PC-9 (cell line): Measurements from ENCODE around the gene AHI1. TPM values are rescaled to one million over a fixed set of nuclear protein-coding genes. Genes with fewer than 3 reads are reported as not detected.

Experiments used
- BruUV-seq: library from RNA; stranded (reverse); fragments of 400-500 nt; replicated peaks from 2 replicates; lab custom pipeline; 2021; lab: Mats Ljungman, UMichigan
- CTCF ChIA-PET: fragments of 300-600 bp; sonication (Branson Sonifier 250); formaldehyde crosslinking; loops from one replicate; lab custom pipeline; 2022; ENCODE audit warnings: antibody characterized with exemption; lab: Charles Lee
- POLR2A ChIA-PET: fragments of 300-600 bp; sonication (Branson Sonifier 250); formaldehyde crosslinking; loops from one replicate; lab custom pipeline; 2022; ENCODE audit warnings: antibody characterized with exemption; ENCODE audit not compliant: unreplicated experiment; lab: Charles Lee
- DNase-seq, 2 experiments: peaks; one replicate each; pipeline versions ENCODE4 v3.0.0 to v3.0.0-alpha.2; 2015 to 2022; ENCODE audit warnings: mixed read lengths in 1 of 2
- H2AFZ ChIP-seq: fragments of 200-600 bp; sonication (generic); 2 replicates; pipeline ENCODE4 v1.8.1; 2017; ENCODE audit warnings: antibody characterized with exemption
- H3F3A ChIP-seq: fragments of 200-600 bp; sonication (generic); 2 replicates; pipeline ENCODE4 v1.8.1; 2017; ENCODE audit warnings: antibody characterized with exemption, mild to moderate bottlenecking, low read depth; ENCODE audit not compliant: insufficient read depth
- H3K27ac ChIP-seq: fragments of 200-600 bp; sonication (generic); 2 replicates; pipeline ENCODE4 v1.6.1; 2016; ENCODE audit warnings: mixed run types
- H3K27me3 ChIP-seq: fragments of 200-600 bp; sonication (generic); 2 replicates; pipeline ENCODE4 v1.6.1; 2016; ENCODE audit warnings: low read depth, mixed run types; ENCODE audit not compliant: insufficient read depth
- H3K36me3 ChIP-seq: fragments of 200-600 bp; sonication (generic); 2 replicates; pipeline ENCODE4 v1.6.1; 2016; ENCODE audit warnings: low read depth, mixed run types
- H3K4me1 ChIP-seq: fragments of 200-600 bp; sonication (generic); replicated peaks from 2 replicates; pipeline ENCODE4 v1.6.1; 2016; ENCODE audit warnings: mixed run types; ENCODE audit not compliant: insufficient read depth
- H3K4me2 ChIP-seq: fragments of 200-600 bp; sonication (generic); 2 replicates; pipeline ENCODE4 v1.6.1; 2017; ENCODE audit warnings: mixed run types
- H3K4me3 ChIP-seq: fragments of 200-600 bp; sonication (generic); 2 replicates; pipeline ENCODE4 v1.6.1; 2016; ENCODE audit warnings: mixed run types
- H3K79me2 ChIP-seq: fragments of 200-600 bp; sonication (generic); 2 replicates; pipeline ENCODE4 v1.6.1; 2017; ENCODE audit warnings: low read depth, mixed run types
- H3K9me2 ChIP-seq: fragments of 200-600 bp; sonication (generic); 2 replicates; pipeline ENCODE4 v1.8.1; 2017; ENCODE audit warnings: mild to moderate bottlenecking; ENCODE audit not compliant: insufficient read depth
- H3K9me3 ChIP-seq: fragments of 200-600 bp; sonication (generic); 2 replicates; pipeline ENCODE4 v1.8.1; 2016; ENCODE audit warnings: low read depth; ENCODE audit not compliant: insufficient read depth
- H4K20me1 ChIP-seq: fragments of 200-600 bp; sonication (generic); 2 replicates; pipeline ENCODE4 v1.8.1; 2017; ENCODE audit not compliant: insufficient read depth
- EZH2 ChIP-seq: fragments of 200-600 bp; sonication (generic); IDR thresholded peaks from 2 replicates; pipeline ENCODE4 v1.8.0; 2017; ENCODE audit warnings: antibody characterized with exemption, low read depth
- intact Hi-C: fragments of 100-400 bp; cut with micrococcal nuclease; formaldehyde crosslinking; loops from one replicate; pipeline ENCODE4 v1.10.0; 2022; ENCODE audit not compliant: unreplicated experiment
- total RNA-seq: library from RNA; stranded (reverse); gene quantifications from 2 replicates; pipeline ENCODE4 v1.2.3, GENCODE V29; 2021
- TF ChIP-seq, protein P1 (sequence below): fragments of 200-600 bp; sonication (generic); conservative IDR thresholded peaks from 2 replicates; pipeline ENCODE4 v1.6.1; 2017; ENCODE audit warnings: mixed run types, antibody characterized with exemption, mild to moderate bottlenecking, moderate library complexity

The AHI1 gene
- total RNA-seq, 1 experiment from 2014 or later = 19.9 TPM

DNA sequence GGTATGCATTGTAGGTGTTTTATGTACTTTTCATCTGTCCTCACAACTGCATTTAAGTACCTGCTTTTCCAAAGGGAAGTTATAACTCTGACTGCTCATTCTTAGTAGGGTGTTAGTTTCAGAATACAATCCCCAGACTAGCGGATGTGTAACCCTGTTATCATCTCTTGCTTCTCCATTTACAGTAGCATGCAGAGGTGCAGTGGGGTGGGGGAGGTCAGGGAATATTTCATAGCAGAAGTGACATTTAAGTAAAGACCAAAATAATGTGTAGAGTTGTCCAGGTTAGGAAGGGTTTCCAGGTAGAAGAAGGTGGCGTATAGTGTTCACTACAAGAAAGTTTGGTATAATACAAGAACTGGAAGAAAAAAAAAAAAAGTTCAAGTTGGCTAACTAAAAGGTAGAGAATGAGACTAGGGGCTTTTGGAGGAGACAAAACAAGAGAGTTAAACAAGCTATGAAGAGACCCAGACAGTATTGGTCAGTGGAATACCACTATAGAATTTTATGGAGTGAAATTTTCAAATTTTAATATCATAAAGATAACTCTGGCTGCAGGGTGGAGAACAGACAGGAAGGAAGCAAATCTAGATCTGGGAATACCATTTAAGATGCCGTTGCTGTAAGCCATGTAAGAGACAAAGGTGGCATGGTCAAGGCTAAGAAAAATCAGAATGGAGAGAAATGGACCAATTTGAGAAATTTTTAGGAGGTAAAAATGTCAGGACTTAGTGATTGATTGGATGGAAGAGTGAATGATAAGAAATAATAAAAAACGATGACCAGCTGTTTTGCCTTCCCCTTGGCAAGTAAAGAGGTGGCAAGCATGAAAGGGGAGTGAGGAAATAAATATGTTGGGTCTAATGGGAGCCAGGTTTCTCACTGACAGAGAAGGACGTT lies 2.2 kb upstream of the AHI1 start:
- ChIA-PET POLR2A (no interaction called here), CTCF (no interaction called here)
- no peaks in the 10 kb centered on the region for H4K20me1 ChIP-seq
- H3K79me2 ChIP-seq = peaks cover 32% of the 10 kb centered on the region
- peak in 1 of 2 experiments; percentile 31 for DNase-seq
- H3K9me2 ChIP-seq = no peaks in the 10 kb centered on the region
- peaks cover 13% of the 10 kb centered on the region; the same call in 1 of the 2 replicates for H3F3A ChIP-seq
- H3K9me3 ChIP-seq = no peaks in the 10 kb centered on the region
- H3K4me1 ChIP-seq = peaks cover 21% of the 10 kb centered on the region
- H2AFZ ChIP-seq = no peak overlapping the region; the same call in 1 of the 2 replicates
- H3K36me3 ChIP-seq = no peaks in the 10 kb centered on the region
- peak overlapping the region; percentile 83 for H3K4me2 ChIP-seq
- TF ChIP-seq EZH2 = no peak
- TF ChIP-seq, protein P1, sequence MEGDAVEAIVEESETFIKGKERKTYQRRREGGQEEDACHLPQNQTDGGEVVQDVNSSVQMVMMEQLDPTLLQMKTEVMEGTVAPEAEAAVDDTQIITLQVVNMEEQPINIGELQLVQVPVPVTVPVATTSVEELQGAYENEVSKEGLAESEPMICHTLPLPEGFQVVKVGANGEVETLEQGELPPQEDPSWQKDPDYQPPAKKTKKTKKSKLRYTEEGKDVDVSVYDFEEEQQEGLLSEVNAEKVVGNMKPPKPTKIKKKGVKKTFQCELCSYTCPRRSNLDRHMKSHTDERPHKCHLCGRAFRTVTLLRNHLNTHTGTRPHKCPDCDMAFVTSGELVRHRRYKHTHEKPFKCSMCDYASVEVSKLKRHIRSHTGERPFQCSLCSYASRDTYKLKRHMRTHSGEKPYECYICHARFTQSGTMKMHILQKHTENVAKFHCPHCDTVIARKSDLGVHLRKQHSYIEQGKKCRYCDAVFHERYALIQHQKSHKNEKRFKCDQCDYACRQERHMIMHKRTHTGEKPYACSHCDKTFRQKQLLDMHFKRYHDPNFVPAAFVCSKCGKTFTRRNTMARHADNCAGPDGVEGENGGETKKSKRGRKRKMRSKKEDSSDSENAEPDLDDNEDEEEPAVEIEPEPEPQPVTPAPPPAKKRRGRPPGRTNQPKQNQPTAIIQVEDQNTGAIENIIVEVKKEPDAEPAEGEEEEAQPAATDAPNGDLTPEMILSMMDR = no peak
- no peak overlapping the region for H3K27ac ChIP-seq
- H3K27me3 ChIP-seq = no peaks in the 10 kb centered on the region
- BruUV-seq = no TSS peak
- H3K4me3 ChIP-seq = peak overlapping the region; percentile 87; the same call in 1 of the 2 replicates
- intact Hi-C loops = no loop called here

DNA sequence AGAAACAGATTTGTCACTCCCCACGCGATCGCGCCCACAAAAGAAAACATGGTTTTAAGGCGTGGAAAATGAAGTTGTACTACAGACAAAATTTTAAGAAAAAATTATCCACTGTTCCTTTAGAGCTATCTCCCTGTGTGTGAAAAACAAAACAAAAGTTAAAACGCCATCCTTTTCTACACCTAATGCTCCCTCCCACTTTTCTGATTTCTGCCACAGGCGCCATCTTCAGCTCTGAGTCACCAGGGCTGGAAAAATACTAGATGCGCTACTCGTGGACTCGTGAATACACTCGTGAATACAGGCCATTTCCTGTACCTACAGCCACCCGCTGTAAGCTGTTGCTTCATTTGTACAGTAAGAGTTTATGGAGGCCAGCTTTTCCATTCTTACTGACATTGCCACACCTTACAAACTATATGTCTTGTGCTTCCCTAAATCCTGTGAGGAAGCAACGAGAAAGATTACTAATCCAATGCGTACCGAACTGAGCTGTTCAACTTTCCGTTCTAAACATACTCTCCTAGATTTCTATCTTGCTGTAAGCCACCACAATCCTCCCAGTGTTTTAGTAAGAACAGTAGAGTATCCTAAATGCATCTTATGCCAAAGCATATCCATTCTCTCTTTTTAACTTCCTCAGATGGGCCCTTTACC lies 773 bp upstream of the AHI1 start:
- no peaks in the 10 kb centered on the region for H3K9me2 ChIP-seq
- peak; percentile 57 to 88 for DNase-seq
- peak overlapping the region; percentile 83 for H3K4me2 ChIP-seq
- no peaks in the 10 kb centered on the region for H3K27me3 ChIP-seq
- H3F3A ChIP-seq = peaks cover 13% of the 10 kb centered on the region; the same call in 1 of the 2 replicates
- ChIA-PET POLR2A (interaction anchor here (0.6 to 0.9 kb wide), 5 partner anchors 16 to 1109 kb away, joined by 3 to 7 read pairs (median 4); partner anchors contain the start of genes HBS1L and PDE7B), CTCF (no interaction called here)
- TF ChIP-seq, protein P1 = no peak
- TF ChIP-seq EZH2 = no peak
- no peaks in the 10 kb centered on the region for H3K9me3 ChIP-seq
- peak overlapping the region; percentile 97 for H2AFZ ChIP-seq
- intact Hi-C loops = no loop called here
- H3K79me2 ChIP-seq = peaks cover 36% of the 10 kb centered on the region
- peak overlapping the region; percentile 92 for H3K27ac ChIP-seq
- no peaks in the 10 kb centered on the region for H3K36me3 ChIP-seq
- no peaks in the 10 kb centered on the region for H4K20me1 ChIP-seq
- peak overlapping the region; percentile 87 for H3K4me3 ChIP-seq
- TSS peak; percentile 72 for BruUV-seq
- peaks cover 21% of the 10 kb centered on the region for H3K4me1 ChIP-seq

DNA sequence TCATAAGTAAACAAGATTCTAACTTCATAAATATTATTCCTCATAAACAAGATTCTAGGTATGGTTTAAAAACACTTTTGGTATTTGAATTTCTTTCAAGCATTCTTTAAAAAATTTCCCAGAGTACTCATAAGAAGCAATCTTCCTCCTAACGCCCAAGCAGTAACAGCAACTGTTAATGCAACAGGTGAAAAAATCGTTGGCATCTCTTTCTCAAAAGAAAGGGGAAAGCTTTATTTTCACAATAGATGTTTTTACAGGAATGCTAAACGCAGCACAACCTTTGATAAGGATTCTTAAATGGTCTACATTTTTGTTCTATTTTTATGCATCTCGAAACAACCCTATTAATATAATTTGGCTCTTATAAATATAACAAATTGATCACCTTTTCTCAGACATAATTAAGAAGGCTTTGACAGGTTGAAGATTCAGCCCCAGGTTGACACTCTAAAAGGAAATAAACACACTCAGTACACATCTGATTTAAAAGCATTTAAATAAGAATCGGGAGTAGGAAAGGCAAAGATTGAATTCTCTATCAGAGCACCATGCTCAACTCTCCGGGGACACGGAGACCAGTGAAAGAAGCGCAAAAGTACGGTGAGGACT lies 634 bp downstream of the AHI1 start:
- intact Hi-C loops = no loop called here
- H4K20me1 ChIP-seq = no peaks in the 10 kb centered on the region
- DNase-seq = no peak
- H3K9me3 ChIP-seq = no peaks in the 10 kb centered on the region
- no peaks in the 10 kb centered on the region for H3K9me2 ChIP-seq
- peak overlapping the region; percentile 83 for H3K4me2 ChIP-seq
- TF ChIP-seq, protein P1 = no peak
- no peak for TF ChIP-seq EZH2
- peaks cover 36% of the 10 kb centered on the region for H3K79me2 ChIP-seq
- peaks cover 13% of the 10 kb centered on the region; the same call in 1 of the 2 replicates for H3F3A ChIP-seq
- BruUV-seq = no TSS peak
- no peaks in the 10 kb centered on the region for H3K27me3 ChIP-seq
- H2AFZ ChIP-seq = peak overlapping the region; percentile 97
- ChIA-PET POLR2A (no interaction called here), CTCF (no interaction called here)
- no peaks in the 10 kb centered on the region for H3K36me3 ChIP-seq
- peak overlapping the region; percentile 92 for H3K27ac ChIP-seq
- peaks cover 21% of the 10 kb centered on the region for H3K4me1 ChIP-seq
- peak overlapping the region; percentile 87 for H3K4me3 ChIP-seq
